HepG2 (cell line): ENCODE measurements around the gene BCLAF1. TPM values are rescaled to one million over a fixed set of nuclear protein-coding genes. Genes with fewer than 3 reads are reported as not detected.

Source experiments
- ARHGAP35 ChIP-seq: sonication (generic); formaldehyde crosslinking; IDR thresholded peaks from 2 replicates; pipeline ENCODE4 v1.9.0; 2022; ENCODE audit warnings: mild to moderate bottlenecking, inconsistent platforms, moderate library complexity, missing genetic modification reagents, borderline replicate concordance
- BHLHE40 ChIP-seq: IDR thresholded peaks from 2 replicates; pipeline ENCODE4 v1.6.1; 2011; ENCODE audit warnings: low read length, improper control_type of control experiment
- CCAR2 ChIP-seq: fragments of 200-400 bp; formaldehyde crosslinking; optimal IDR thresholded peaks from 2 replicates; pipeline ENCODE3; 2018; ENCODE audit warnings: low read depth, mild to moderate bottlenecking, low read length, moderate library complexity
- EED ChIP-seq: sonication (generic); formaldehyde crosslinking; IDR thresholded peaks from 2 replicates; pipeline ENCODE4 v1.5.0; 2020; ENCODE audit warnings: mild to moderate bottlenecking, missing genetic modification reagents
- ELF3 ChIP-seq: IDR thresholded peaks from 2 replicates; pipeline ENCODE4 v1.6.1; 2016; ENCODE audit warnings: missing genetic modification reagents, missing compliant biosample characterization
- GLI4 ChIP-seq: sonication (generic); formaldehyde crosslinking; IDR thresholded peaks from 2 replicates; pipeline ENCODE4 v1.5.1; 2020; ENCODE audit warnings: missing genetic modification reagents, mild to moderate bottlenecking, moderate library complexity, borderline replicate concordance
- HOXA5 ChIP-seq: sonication (generic); formaldehyde crosslinking; IDR thresholded peaks from 2 replicates; pipeline ENCODE4 v1.4.0; 2020; ENCODE audit warnings: missing genetic modification reagents
- NR3C1 ChIP-seq: sonication (generic); formaldehyde crosslinking; IDR thresholded peaks from 2 replicates; pipeline ENCODE4 v1.4.0; 2020; ENCODE audit warnings: missing genetic modification reagents
- RARA ChIP-seq: IDR thresholded peaks from 2 replicates; pipeline ENCODE4 v1.6.1; 2016; ENCODE audit warnings: missing genetic modification reagents, missing compliant biosample characterization
- RFXAP ChIP-seq: sonication (generic); formaldehyde crosslinking; IDR thresholded peaks from 2 replicates; pipeline ENCODE4 v1.4.0; 2020; ENCODE audit warnings: missing genetic modification reagents, borderline replicate concordance
- RORA ChIP-seq: sonication (generic); formaldehyde crosslinking; IDR thresholded peaks from 2 replicates; pipeline ENCODE4 v1.5.0; 2020; ENCODE audit warnings: mild to moderate bottlenecking, missing genetic modification reagents, moderate library complexity
- SCMH1 ChIP-seq: sonication (generic); formaldehyde crosslinking; IDR thresholded peaks from 2 replicates; pipeline ENCODE4 v1.9.0; 2021; ENCODE audit warnings: missing genetic modification reagents, mild to moderate bottlenecking, borderline replicate concordance
- SIX1 ChIP-seq: sonication (generic); formaldehyde crosslinking; IDR thresholded peaks from 2 replicates; pipeline ENCODE4 v1.4.0; 2020; ENCODE audit warnings: missing genetic modification reagents, borderline replicate concordance
- SMYD3 ChIP-seq: sonication (generic); formaldehyde crosslinking; IDR thresholded peaks from 2 replicates; pipeline ENCODE4 v1.8.1; 2023; ENCODE audit warnings: mild to moderate bottlenecking, missing genetic modification reagents
- TBX2 ChIP-seq: sonication (generic); formaldehyde crosslinking; IDR thresholded peaks from 2 replicates; pipeline ENCODE4 v1.5.0; 2020; ENCODE audit warnings: missing genetic modification reagents, mild to moderate bottlenecking, borderline replicate concordance
- ZFP62 ChIP-seq: sonication (generic); formaldehyde crosslinking; IDR thresholded peaks from 2 replicates; pipeline ENCODE4 v1.4.0; 2020; ENCODE audit warnings: missing genetic modification reagents
- ZHX1 ChIP-seq: sonication (generic); formaldehyde crosslinking; IDR thresholded peaks from 2 replicates; pipeline ENCODE4 v1.8.1; 2022; ENCODE audit warnings: low read depth, mild to moderate bottlenecking, missing genetic modification reagents
- ZNF317 ChIP-seq: sonication (generic); formaldehyde crosslinking; IDR thresholded peaks from 2 replicates; pipeline ENCODE4 v1.5.0; 2020; ENCODE audit warnings: mild to moderate bottlenecking, missing genetic modification reagents
- ZNF343 ChIP-seq: sonication (generic); formaldehyde crosslinking; IDR thresholded peaks from 2 replicates; pipeline ENCODE4 v1.4.0; 2020; ENCODE audit warnings: mild to moderate bottlenecking, missing genetic modification reagents
- ZNF543 ChIP-seq: sonication (generic); formaldehyde crosslinking; IDR thresholded peaks from 2 replicates; pipeline ENCODE4 v1.4.0; 2020; ENCODE audit warnings: mild to moderate bottlenecking, missing genetic modification reagents
- ZNF703 ChIP-seq: sonication (generic); formaldehyde crosslinking; IDR thresholded peaks from 2 replicates; pipeline ENCODE4 v1.5.1; 2020; ENCODE audit warnings: missing genetic modification reagents, mild to moderate bottlenecking, moderate library complexity, borderline replicate concordance
- ZNF883 ChIP-seq: sonication (generic); formaldehyde crosslinking; IDR thresholded peaks from 2 replicates; pipeline ENCODE4 v1.5.1; 2020; ENCODE audit warnings: mild to moderate bottlenecking, missing genetic modification reagents; ENCODE audit errors: not compliant biosample characterization
- ZNF891 ChIP-seq: sonication (generic); formaldehyde crosslinking; IDR thresholded peaks from 2 replicates; pipeline ENCODE4 v1.5.0; 2020; ENCODE audit warnings: mild to moderate bottlenecking, missing genetic modification reagents
- ZSCAN30 ChIP-seq: sonication (generic); formaldehyde crosslinking; IDR thresholded peaks from 2 replicates; pipeline ENCODE4 v1.5.0; 2020; ENCODE audit warnings: mild to moderate bottlenecking, missing genetic modification reagents
- polyA plus RNA-seq, 8 experiments: library from polyadenylated mRNA; depleted of rRNA in 3 of 8; stranded (reverse) in 7 of 8; unstranded in 1 of 8; fragments of >200 nt; fragmentation: Illumina TruSeq in 4 of 8; extraction: Trizol in 4 of 8; gene quantifications; 2 replicates each; pipeline versions ENCODE4 v1.2.1 to v1.2.3, GENCODE V29; 2011 to 2016; ENCODE audit warnings: low read depth in 4 of 8, missing spikeins in 1 of 8, mixed read lengths in 1 of 8; ENCODE audit not compliant: insufficient read depth in 1 of 8
- total RNA-seq, 5 experiments: library from RNA; depleted of rRNA; stranded (reverse); fragments of >200 nt; fragmentation: Illumina TruSeq; extraction: Trizol; gene quantifications; 2 replicates each; pipeline ENCODE4 v1.2.3, GENCODE V29; 2016; ENCODE audit warnings: low read depth in 1 of 5
- TF ChIP-seq, protein P1 (sequence below): sonication (generic); formaldehyde crosslinking; IDR thresholded peaks from 2 replicates; pipeline ENCODE4 v1.8.0; 2022; ENCODE audit warnings: mild to moderate bottlenecking, missing genetic modification reagents, moderate library complexity
- TF ChIP-seq, protein P2 (sequence below): sonication (generic); formaldehyde crosslinking; IDR thresholded peaks from 2 replicates; pipeline ENCODE4 v1.5.0; 2020; ENCODE audit warnings: mild to moderate bottlenecking, missing genetic modification reagents
- TF ChIP-seq, protein P3 (sequence below): sonication (generic); formaldehyde crosslinking; IDR thresholded peaks from 2 replicates; pipeline ENCODE4 v1.5.1; 2020; ENCODE audit warnings: missing genetic modification reagents, mild to moderate bottlenecking, borderline replicate concordance

The BCLAF1 gene
- total and polyA plus RNA-seq, 2 of the 13 experiments (the other 11 are each of a cell fraction or from before 2014, with no cell fraction given), result 55.3 to 292 TPM

DNA sequence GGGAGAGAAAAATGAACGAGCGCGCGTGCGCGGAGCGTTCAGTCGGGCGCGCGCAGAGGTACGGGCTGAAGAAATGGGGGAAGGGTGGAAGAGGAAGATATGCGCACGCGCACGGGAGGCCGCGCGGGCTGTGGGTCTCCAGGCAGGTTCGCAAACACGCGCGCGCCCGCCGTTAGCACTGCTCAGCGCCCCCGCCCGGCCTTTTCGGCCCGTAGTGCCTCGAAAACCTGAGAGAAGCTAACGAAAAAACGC is 393 bp downstream of the BCLAF1 start (continued):
- TF ChIP-seq, protein P1, sequence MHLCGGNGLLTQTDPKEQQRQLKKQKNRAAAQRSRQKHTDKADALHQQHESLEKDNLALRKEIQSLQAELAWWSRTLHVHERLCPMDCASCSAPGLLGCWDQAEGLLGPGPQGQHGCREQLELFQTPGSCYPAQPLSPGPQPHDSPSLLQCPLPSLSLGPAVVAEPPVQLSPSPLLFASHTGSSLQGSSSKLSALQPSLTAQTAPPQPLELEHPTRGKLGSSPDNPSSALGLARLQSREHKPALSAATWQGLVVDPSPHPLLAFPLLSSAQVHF (CRISPR knock-in tag), result 0 out of 2 replicates have a peak, but pooled peaks have one; percentile 12
- no peak for TF ChIP-seq ZFP62 (CRISPR knock-in tag)
- no peak for TF ChIP-seq ZNF343
- TF ChIP-seq, protein P2, sequence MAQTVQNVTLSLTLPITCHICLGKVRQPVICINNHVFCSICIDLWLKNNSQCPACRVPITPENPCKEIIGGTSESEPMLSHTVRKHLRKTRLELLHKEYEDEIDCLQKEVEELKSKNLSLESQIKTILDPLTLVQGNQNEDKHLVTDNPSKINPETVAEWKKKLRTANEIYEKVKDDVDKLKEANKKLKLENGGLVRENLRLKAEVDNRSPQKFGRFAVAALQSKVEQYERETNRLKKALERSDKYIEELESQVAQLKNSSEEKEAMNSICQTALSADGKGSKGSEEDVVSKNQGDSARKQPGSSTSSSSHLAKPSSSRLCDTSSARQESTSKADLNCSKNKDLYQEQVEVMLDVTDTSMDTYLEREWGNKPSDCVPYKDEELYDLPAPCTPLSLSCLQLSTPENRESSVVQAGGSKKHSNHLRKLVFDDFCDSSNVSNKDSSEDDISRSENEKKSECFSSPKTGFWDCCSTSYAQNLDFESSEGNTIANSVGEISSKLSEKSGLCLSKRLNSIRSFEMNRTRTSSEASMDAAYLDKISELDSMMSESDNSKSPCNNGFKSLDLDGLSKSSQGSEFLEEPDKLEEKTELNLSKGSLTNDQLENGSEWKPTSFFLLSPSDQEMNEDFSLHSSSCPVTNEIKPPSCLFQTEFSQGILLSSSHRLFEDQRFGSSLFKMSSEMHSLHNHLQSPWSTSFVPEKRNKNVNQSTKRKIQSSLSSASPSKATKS (CRISPR knock-in tag), result no peak
- TF ChIP-seq ZNF703, result no peak
- peak; percentile 24 for TF ChIP-seq ZNF317 (CRISPR knock-in tag)
- TF ChIP-seq ELF3 (CRISPR knock-in tag), result no peak
- no peak for TF ChIP-seq ZSCAN30 (CRISPR knock-in tag)
- no peak for TF ChIP-seq RORA
- TF ChIP-seq ZNF543 (CRISPR knock-in tag), result no peak; the same call in 1 of the 2 replicates
- TF ChIP-seq ZNF883 (CRISPR knock-in tag), result no peak
- peak; percentile 85 for TF ChIP-seq ARHGAP35 (CRISPR knock-in tag)
- TF ChIP-seq TBX2 (CRISPR knock-in tag), result peak; percentile 46; the same call in 1 of the 2 replicates
- 0 out of 2 replicates have a peak, but pooled peaks have one; percentile 12 for TF ChIP-seq HOXA5 (CRISPR knock-in tag)
- TF ChIP-seq, protein P3, sequence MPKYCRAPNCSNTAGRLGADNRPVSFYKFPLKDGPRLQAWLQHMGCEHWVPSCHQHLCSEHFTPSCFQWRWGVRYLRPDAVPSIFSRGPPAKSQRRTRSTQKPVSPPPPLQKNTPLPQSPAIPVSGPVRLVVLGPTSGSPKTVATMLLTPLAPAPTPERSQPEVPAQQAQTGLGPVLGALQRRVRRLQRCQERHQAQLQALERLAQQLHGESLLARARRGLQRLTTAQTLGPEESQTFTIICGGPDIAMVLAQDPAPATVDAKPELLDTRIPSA, result no peak
- TF ChIP-seq NR3C1, result no peak
- TF ChIP-seq RFXAP, result peak; percentile 52; the same call in 1 of the 2 replicates
- TF ChIP-seq SIX1 (CRISPR knock-in tag), result no peak
- TF ChIP-seq GLI4, result no peak
- TF ChIP-seq CCAR2, result no peak
- no peak for TF ChIP-seq SCMH1 (CRISPR knock-in tag)
- TF ChIP-seq SMYD3, result no peak
- no peak for TF ChIP-seq ZHX1
- TF ChIP-seq EED, result no peak
- TF ChIP-seq BHLHE40, result no peak
- TF ChIP-seq RARA (CRISPR knock-in tag), result no peak
- 0 out of 2 replicates have a peak, but pooled peaks have one; percentile 12 for TF ChIP-seq ZNF891
